Measurements from ENCODE around the gene ZNF416. TPM values are rescaled to one million over a fixed set of nuclear protein-coding genes. Genes with fewer than 3 reads are reported as not detected.

The ZNF416 gene
- total and polyA plus RNA-seq, 4 donors: 1.7 to 4.6 (median 3.2) TPM

- 51 to 54% methylated on average over 7 of the region's 7 CpGs for WGBS, 2 donors
- H3K9me3 ChIP-seq (ENCODE audit: control insufficient read depth in 4 of 4, insufficient read depth in 3 of 4, low read length in 3 of 4): peaks cover 4 to 74% (median 38%) of the 10 kb centered on the region in 4 donors
- no peak overlapping the region for H3K4me3 ChIP-seq
- DNase-seq (peak in 1 of 3 donors; percentile 24), ATAC-seq (ENCODE audit: insufficient read depth, low FRiP score) (no peak)
- H3K27me3 ChIP-seq (ENCODE audit: control insufficient read depth in 3 of 3, insufficient read depth in 3 of 3, low read length in 2 of 3): no peaks in the 10 kb centered on the region
- H3K27ac ChIP-seq (ENCODE audit: low read depth in 1 of 2, low read length in 1 of 2): no peak overlapping the region
- H3K9ac ChIP-seq (ENCODE audit: insufficient read depth in 1 of 2, low read length in 2 of 2): no peak overlapping the region
- H3K4me1 ChIP-seq (ENCODE audit: control insufficient read depth in 5 of 5, insufficient read depth in 5 of 5, low read length in 5 of 5): no peaks in the 10 kb centered on the region
- H3K36me3 ChIP-seq (ENCODE audit: control insufficient read depth in 4 of 4, insufficient read depth in 4 of 4, low read length in 4 of 4): peaks cover 0 to 15% (median 5%) of the 10 kb centered on the region in 4 donors
- no peak for TF ChIP-seq CTCF (IDR thresholded peaks at IDR 0.05; ENCODE audit: control extremely low read depth, extremely low read depth)
Measured at GRCh38 chr19:57566396-57567265, 12.1 kb downstream of the ZNF416 start.

GRCh38 chr19:57563547-57563946 lies 15.2 kb downstream of the ZNF416 start:
- DNase-seq: no peak
- TF ChIP-seq CTCF (IDR thresholded peaks at IDR 0.05; ENCODE audit: control extremely low read depth, extremely low read depth): no peak
- Histone ChIP-seq H3K27ac (ENCODE audit: low read depth in 1 of 2, low read length in 1 of 2) (no peak overlapping the region), H3K4me3 (no peak overlapping the region), H3K9me3 (ENCODE audit: control insufficient read depth in 4 of 4, insufficient read depth in 3 of 4, low read length in 3 of 4) (peaks cover 4 to 50% (median 26%) of the 10 kb centered on the region in 4 donors), H3K4me1 (ENCODE audit: control insufficient read depth in 5 of 5, insufficient read depth in 5 of 5, low read length in 5 of 5) (peaks cover 0 to 9% (median 4%) of the 10 kb centered on the region in 5 donors), H3K27me3 (ENCODE audit: control insufficient read depth in 3 of 3, insufficient read depth in 3 of 3, low read length in 2 of 3) (no peaks in the 10 kb centered on the region), H3K36me3 (ENCODE audit: control insufficient read depth in 4 of 4, insufficient read depth in 4 of 4, low read length in 4 of 4) (no peaks in the 10 kb centered on the region), H3K9ac (ENCODE audit: insufficient read depth in 1 of 2, low read length in 2 of 2) (no peak overlapping the region)
- ATAC-seq (ENCODE audit: insufficient read depth, low FRiP score): no peak
- WGBS, 2 donors: 59 to 72% methylated on average over 1 of the region's 1 CpG

- Histone ChIP-seq H3K4me3 (peak overlapping the region; percentile 98), H3K9me3 (ENCODE audit: control insufficient read depth in 4 of 4, insufficient read depth in 3 of 4, low read length in 3 of 4) (peaks cover 0 to 27% (median 12%) of the 10 kb centered on the region in 4 donors), H3K4me1 (ENCODE audit: control insufficient read depth in 5 of 5, insufficient read depth in 5 of 5, low read length in 5 of 5) (peaks cover 5 to 14% (median 12%) of the 10 kb centered on the region in 5 donors), H3K36me3 (ENCODE audit: control insufficient read depth in 4 of 4, insufficient read depth in 4 of 4, low read length in 4 of 4) (peaks cover 8 to 14% (median 12%) of the 10 kb centered on the region in 4 donors), H3K27me3 (ENCODE audit: control insufficient read depth in 3 of 3, insufficient read depth in 3 of 3, low read length in 2 of 3) (no peaks in the 10 kb centered on the region), H3K9ac (ENCODE audit: insufficient read depth in 1 of 2, low read length in 2 of 2) (peak overlapping the region in 1 of 2 donors; percentile 83), H3K27ac (ENCODE audit: low read depth in 1 of 2, low read length in 1 of 2) (peak overlapping the region; percentile 37 to 82)
- 23 to 30% methylated on average over 23 of the region's 23 CpGs for WGBS, 2 donors
- DNase-seq (peak in 2 of 3 donors; percentile 34 to 38), ATAC-seq (ENCODE audit: insufficient read depth, low FRiP score) (peak; percentile 30)
- no peak for TF ChIP-seq CTCF (IDR thresholded peaks at IDR 0.05; ENCODE audit: control extremely low read depth, extremely low read depth)
Measured at GRCh38 chr19:57560049-57560491, 18.6 kb downstream of the ZNF416 start.
